AG10803 (cell line): ENCODE results near the gene OR2B2.
"Not testable (repeated sequence)": the region's sequence is repeated elsewhere in the genome, so short reads cannot be mapped to it uniquely, and the experiment has no call there.

Experiments used
- DNase-seq: peaks from one replicate; pipeline ENCODE4 v3.0.0; 2010; ENCODE audit warnings: low read depth
- H3K4me3 ChIP-seq: 2 replicates; pipeline ENCODE4 v1.5.1; 2011; ENCODE audit warnings: mild to moderate bottlenecking, low read length, control low read depth
- TF ChIP-seq, protein P1 (sequence below): conservative IDR thresholded peaks from 2 replicates; pipeline ENCODE4 v1.5.1; 2011; ENCODE audit warnings: mild to moderate bottlenecking, low read length, control low read depth, inconsistent platforms

OR2B2 gene

DNA sequence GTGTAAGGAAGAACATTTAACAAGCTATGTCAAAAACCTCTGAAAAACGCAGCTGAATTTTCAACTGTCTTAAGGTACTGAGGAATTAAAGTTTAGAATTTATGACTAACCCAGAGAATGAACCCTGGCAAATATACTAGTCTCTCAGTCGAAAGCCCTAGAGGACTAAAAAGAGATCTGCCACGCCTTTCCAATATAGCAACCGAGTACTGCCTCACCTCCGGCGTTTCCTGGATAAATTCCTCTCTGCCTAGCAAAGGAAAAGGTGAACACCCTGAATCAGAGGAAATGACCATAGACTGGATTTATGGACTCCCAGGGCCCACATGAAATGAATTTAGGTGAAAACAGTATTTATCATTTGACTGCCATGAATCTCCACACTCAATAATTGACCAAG, 12.0 kb upstream of the OR2B2 start:
- DNase-seq = no peak
- TF ChIP-seq, protein P1, sequence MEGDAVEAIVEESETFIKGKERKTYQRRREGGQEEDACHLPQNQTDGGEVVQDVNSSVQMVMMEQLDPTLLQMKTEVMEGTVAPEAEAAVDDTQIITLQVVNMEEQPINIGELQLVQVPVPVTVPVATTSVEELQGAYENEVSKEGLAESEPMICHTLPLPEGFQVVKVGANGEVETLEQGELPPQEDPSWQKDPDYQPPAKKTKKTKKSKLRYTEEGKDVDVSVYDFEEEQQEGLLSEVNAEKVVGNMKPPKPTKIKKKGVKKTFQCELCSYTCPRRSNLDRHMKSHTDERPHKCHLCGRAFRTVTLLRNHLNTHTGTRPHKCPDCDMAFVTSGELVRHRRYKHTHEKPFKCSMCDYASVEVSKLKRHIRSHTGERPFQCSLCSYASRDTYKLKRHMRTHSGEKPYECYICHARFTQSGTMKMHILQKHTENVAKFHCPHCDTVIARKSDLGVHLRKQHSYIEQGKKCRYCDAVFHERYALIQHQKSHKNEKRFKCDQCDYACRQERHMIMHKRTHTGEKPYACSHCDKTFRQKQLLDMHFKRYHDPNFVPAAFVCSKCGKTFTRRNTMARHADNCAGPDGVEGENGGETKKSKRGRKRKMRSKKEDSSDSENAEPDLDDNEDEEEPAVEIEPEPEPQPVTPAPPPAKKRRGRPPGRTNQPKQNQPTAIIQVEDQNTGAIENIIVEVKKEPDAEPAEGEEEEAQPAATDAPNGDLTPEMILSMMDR = no peak

DNA sequence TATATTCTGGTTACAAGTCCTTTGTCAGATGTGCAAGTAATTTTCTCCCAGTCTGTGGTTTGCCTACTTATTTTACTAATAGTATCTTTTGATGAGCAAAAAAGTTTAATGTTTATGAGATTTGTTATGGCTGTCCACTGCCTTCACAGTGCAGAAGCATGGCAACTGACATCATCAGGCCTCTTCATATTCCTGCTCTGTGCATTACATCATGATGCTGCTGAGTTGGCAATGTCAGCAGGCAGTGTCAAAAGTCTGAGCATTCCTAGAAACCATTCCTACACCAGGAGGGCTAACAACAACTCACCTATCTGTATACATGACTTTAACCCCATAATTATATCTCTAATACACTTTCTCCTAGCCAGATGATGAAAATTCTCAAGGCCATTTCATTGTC, 10.8 kb upstream of the OR2B2 start:
- TF ChIP-seq, protein P1 = no peak
- DNase-seq = no peak
- H3K4me3 ChIP-seq = no peak overlapping the region

More for the DNA sequence above, 12.0 kb upstream of the OR2B2 start:
- no peak overlapping the region for H3K4me3 ChIP-seq

DNA sequence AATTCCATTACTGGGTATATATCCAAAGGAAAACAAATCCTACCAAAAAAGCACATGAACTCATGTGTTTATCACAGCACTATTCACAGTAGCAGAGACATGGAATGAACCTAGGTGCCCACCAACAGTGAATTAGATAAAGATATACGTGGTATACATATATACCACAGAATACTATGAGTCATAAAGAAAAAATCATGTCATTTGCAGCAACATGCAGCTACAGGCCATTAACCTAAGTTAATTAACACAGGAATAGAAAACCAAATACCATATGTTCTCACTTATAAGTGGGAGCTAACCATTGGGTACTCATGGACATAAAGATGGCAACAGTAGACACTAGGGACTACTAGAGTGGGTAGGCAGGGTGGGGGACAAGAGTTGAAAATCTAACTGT, 4.2 kb downstream of the OR2B2 start:
- no peak for DNase-seq
- no peak overlapping the region for H3K4me3 ChIP-seq
- TF ChIP-seq, protein P1 = no peak

DNA sequence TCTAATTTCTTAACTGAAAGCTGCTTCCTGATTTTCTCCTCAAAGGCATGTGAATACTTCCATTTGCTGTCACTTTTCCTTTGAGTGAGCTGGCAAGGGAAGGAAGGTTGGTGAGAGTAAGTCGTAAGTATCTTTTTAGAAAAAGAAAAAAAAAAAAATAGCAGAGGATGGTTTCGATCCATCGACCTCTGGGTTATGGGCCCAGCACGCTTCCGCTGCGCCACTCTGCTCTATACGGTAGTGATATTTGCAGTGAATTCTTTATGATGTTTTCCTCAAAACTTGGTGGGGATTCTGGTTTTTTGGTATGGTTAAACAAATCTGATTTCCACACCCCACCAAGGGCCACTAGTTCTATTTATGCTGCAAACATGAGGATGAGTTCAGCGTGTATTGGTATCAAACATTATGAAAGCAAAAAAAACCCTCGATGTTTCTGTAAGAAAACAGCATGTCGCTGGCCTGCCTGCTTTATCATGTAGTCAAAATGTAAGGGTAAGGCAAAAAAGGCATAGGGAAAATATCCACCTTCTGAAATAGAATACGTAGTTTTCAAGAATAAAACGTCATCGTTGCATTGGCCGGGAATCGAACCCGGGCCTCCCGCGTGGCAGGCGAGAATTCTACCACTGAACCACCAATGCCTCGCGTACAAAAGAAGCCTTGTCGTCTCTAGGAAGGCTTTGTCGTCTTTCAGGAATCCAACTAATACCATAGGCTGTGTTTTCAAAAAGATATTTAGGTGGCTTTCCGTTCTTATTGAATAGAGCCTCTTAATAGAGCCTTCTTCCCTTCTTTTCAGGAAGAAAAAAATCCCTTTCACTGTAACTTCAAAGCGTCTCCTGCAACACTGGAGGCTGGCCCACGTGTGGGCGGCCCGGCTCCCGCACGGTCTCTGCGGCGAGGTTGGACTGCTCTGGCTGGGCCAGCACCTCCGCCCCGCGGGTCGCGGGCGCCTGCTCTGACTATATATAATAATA, 9.6 kb downstream of the OR2B2 start:
- peak; percentile 73 for DNase-seq
- peak overlapping the region; percentile 52 for H3K4me3 ChIP-seq
- TF ChIP-seq, protein P1 = no peak

DNA sequence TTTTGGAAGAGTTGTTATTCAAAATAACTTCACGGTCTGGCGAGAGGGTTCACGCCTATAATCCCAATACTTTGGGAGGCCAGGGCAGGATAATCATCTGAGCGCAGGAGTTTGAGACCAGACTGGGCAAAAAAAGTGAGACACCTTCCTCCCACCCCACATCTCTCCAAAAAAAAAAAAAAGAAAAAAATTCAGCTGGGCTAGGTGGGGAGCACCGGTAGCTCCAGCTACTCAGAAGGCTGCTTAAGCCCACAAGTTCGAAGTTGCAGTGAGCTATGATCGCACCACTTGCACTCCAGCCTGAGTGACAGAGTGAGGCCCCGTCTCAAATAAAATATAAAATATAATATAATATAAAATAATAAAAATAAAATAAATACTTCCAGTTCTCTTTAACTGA, 10.4 kb downstream of the OR2B2 start:
- H3K4me3 ChIP-seq = no peak overlapping the region
- TF ChIP-seq, protein P1 = no peak
- DNase-seq = no peak

DNA sequence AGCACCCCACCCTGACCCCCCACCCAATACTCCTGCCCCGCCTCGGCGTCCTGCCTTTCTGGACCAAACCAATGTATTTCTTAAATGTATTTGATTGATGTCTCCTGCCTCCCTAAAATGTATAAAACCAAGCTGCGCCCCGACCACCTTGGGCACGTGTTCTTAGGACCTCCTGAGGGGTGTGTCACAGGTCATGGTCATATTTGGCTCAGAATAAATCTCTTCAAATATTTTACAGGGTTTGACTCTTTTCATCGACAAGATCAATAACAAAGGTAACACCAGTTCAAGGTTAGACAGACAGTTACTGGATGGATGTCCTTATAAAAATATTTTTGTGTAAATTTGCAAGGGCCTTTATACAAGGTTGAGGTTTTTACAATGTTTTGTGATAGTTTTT, 12.0 kb downstream of the OR2B2 start:
- H3K4me3 ChIP-seq, DNase-seq: not testable (repeated sequence)

DNA sequence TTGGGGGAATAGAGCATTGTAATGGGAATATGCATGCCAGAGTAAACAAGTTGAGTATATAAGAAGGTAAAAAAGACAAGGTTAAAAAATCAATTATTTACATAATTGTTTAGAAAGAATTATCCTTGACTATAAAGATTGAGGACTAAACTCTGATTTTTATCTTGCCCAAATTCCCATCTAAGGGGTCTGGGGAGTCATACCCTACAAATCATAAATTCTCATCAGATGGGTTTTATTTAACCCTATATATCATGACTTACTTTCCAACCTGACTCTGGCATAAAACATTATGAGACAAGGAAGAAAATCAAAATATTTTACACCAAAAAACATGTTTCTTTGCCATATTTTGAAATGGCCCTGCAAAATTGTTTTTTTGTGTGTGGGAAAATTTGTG, 12.7 kb downstream of the OR2B2 start:
- DNase-seq = no peak
- no peak overlapping the region for H3K4me3 ChIP-seq
- TF ChIP-seq, protein P1 = no peak
